K562 (cell line): ENCODE data around the gene ZNF275. TPM values are rescaled to one million over a fixed set of nuclear protein-coding genes. Genes with fewer than 3 reads are reported as not detected.

Source experiments
- ATAC-seq: fragments of 200-7000 bp; cut with Tn5 transposase; 3 replicates; pipeline ENCODE4 v1.9.1; 2020; ENCODE audit warnings: moderate library complexity
- BruUV-seq: library from RNA; stranded (reverse); fragments of 400-500 nt; replicated peaks from 2 replicates; lab custom pipeline; 2021; lab: Mats Ljungman, UMichigan
- CTCF ChIA-PET: fragments of 300-600 bp; formaldehyde crosslinking; extraction: SDS; loops from one replicate; lab custom pipeline; 2021; ENCODE audit warnings: low intra/inter-chr PET ratio; lab: Yijun Ruan, JAX
- POLR2A ChIA-PET: fragments of 300-600, 350-650 bp; sonication (Branson Sonifier 250); formaldehyde crosslinking; extraction: SDS; loops from one replicate; lab custom pipeline; 2021; ENCODE audit warnings: antibody characterized with exemption, inconsistent platforms; lab: Yijun Ruan, JAX
- DNase-seq, 4 experiments: peaks; one replicate each; pipeline versions ENCODE4 v3.0.0 to v3.0.0-alpha.2; 2011 to 2018; ENCODE audit warnings: low spot score in 3 of 4, mixed read lengths in 3 of 4; ENCODE audit errors: extremely low read depth in 1 of 4
- FAIRE-seq: peaks from 2 replicates; lab custom pipeline; 2011; peaks lifted over from hg19 to GRCh38; lab: Jason Lieb, UNC
- H2AFZ ChIP-seq: 2 replicates; pipeline ENCODE4 v1.6.0; 2011; ENCODE audit warnings: low read depth, low read length, control low read depth, inconsistent platforms
- H3K27ac ChIP-seq: fragments of 200-600 bp; 3 replicates; pipeline ENCODE4 v1.8.0; 2011; ENCODE audit warnings: low read depth, mild to moderate bottlenecking, control low read depth, inconsistent platforms, low read length, moderate library complexity, mixed read lengths; ENCODE audit errors: extremely low read depth
- H3K27me3 ChIP-seq, 2 experiments: fragments of 300-600 bp in 1 of 2; 2 replicates in 1 of 2; 3 replicates in 1 of 2; pipeline versions ENCODE4 v1.6.0 to v1.8.0; 2011; ENCODE audit warnings: inconsistent platforms in 2 of 2, low read length in 2 of 2, mild to moderate bottlenecking in 1 of 2, mixed read lengths in 1 of 2, moderate library complexity in 1 of 2; ENCODE audit not compliant: control insufficient read depth in 2 of 2, insufficient read depth in 2 of 2
- H3K36me3 ChIP-seq: fragments of 300-600 bp; 3 replicates; pipeline ENCODE4 v1.8.0; 2011; ENCODE audit warnings: mild to moderate bottlenecking, low read length, inconsistent platforms; ENCODE audit not compliant: control insufficient read depth, insufficient read depth
- H3K4me1 ChIP-seq, 2 experiments: fragments of 200-600 bp in 1 of 2; replicated peaks in 1 of 2; 2 replicates in 1 of 2; 3 replicates in 1 of 2; pipeline versions ENCODE4 v1.5.1 to v1.8.0; 2011; ENCODE audit warnings: inconsistent platforms in 2 of 2, low read length in 2 of 2, mild to moderate bottlenecking in 1 of 2, mixed read lengths in 1 of 2, moderate library complexity in 1 of 2; ENCODE audit not compliant: control insufficient read depth in 2 of 2, insufficient read depth in 2 of 2
- H3K4me2 ChIP-seq: 2 replicates; pipeline ENCODE4 v1.6.1; 2011; ENCODE audit warnings: low read length, control low read depth, inconsistent platforms, mixed read lengths; ENCODE audit not compliant: insufficient read depth
- H3K4me3 ChIP-seq: fragments of 200-600 bp; sonication (generic), shearing (Covaris generic); 2 replicates; pipeline ENCODE4 v1.5.1; 2016; ENCODE audit warnings: control low read depth, inconsistent platforms
- H3K79me2 ChIP-seq: fragments of 200-600 bp; 3 replicates; pipeline ENCODE4 v1.8.0; 2011; ENCODE audit warnings: low read length, inconsistent platforms; ENCODE audit not compliant: control insufficient read depth, insufficient read depth
- H3K9ac ChIP-seq, 2 experiments: 2 replicates each; pipeline versions ENCODE4 v1.6.0 to v1.6.1; 2011; ENCODE audit warnings: low read depth in 2 of 2, low read length in 2 of 2, control low read depth in 1 of 2, inconsistent platforms in 1 of 2, mild to moderate bottlenecking in 1 of 2, mixed read lengths in 1 of 2; ENCODE audit not compliant: insufficient read depth in 1 of 2
- H3K9me1 ChIP-seq: one replicate; pipeline ENCODE4 v1.6.0; 2011; ENCODE audit warnings: inconsistent platforms, mild to moderate bottlenecking, low read length, moderate library complexity; ENCODE audit not compliant: control insufficient read depth, insufficient read depth
- H3K9me3 ChIP-seq: replicated peaks from 2 replicates; pipeline ENCODE4 v1.5.1; 2011; ENCODE audit warnings: low read depth, low read length, inconsistent platforms; ENCODE audit not compliant: control insufficient read depth, insufficient read depth
- H4K20me1 ChIP-seq: replicated peaks from 2 replicates; pipeline ENCODE4 v1.6.1; 2011; ENCODE audit warnings: low read length, inconsistent platforms, mixed read lengths; ENCODE audit not compliant: control insufficient read depth, insufficient read depth
- BCLAF1 ChIP-seq, 2 experiments: fragments of 450-650 bp in 1 of 2; IDR thresholded peaks; 2 replicates each; pipeline ENCODE4 v1.6.1; 2011 to 2017; ENCODE audit warnings: low read depth in 2 of 2, antibody characterized with exemption in 1 of 2, borderline replicate concordance in 1 of 2, low read length in 1 of 2, mild to moderate bottlenecking in 1 of 2, mixed read lengths in 1 of 2; ENCODE audit not compliant: control insufficient read depth in 1 of 2
- ETS2 ChIP-seq: IDR thresholded peaks from 2 replicates; pipeline ENCODE4 v1.6.1; 2016; ENCODE audit warnings: borderline replicate concordance, missing genetic modification characterization, mild to moderate bottlenecking, moderate library complexity, missing compliant biosample characterization; ENCODE audit not compliant: poor library complexity, severe bottlenecking
- SMAD1 ChIP-seq: fragments of 150-350 bp; IDR thresholded peaks from 2 replicates; pipeline ENCODE4 v1.6.1; 2014; ENCODE audit warnings: low read length, low read depth; ENCODE audit not compliant: partially characterized antibody
- USF1 ChIP-seq: sonication (generic); formaldehyde crosslinking; IDR thresholded peaks from 2 replicates; pipeline ENCODE4 v1.9.0; 2022; ENCODE audit warnings: mild to moderate bottlenecking, missing genetic modification reagents
- WGBS: fragments of 100-300 bp; shearing (Covaris generic); methylation state at CpG from one replicate; pipeline ENCODE4 v1.1.6; 2016; ENCODE audit warnings: low coverage, mixed read lengths; ENCODE audit not compliant: insufficient coverage; ENCODE audit errors: missing lambda C conversion rate; 5-methylcytosine and 5-hydroxymethylcytosine counted together
- in situ Hi-C: fragments of 300-500 bp; cut with MboI; formaldehyde crosslinking; loops from 4 replicates; pipeline ENCODE4 v1.15.0; 2018; ENCODE audit warnings: inconsistent platforms, mixed read lengths
- intact Hi-C: fragments of 100-400 bp; cut with micrococcal nuclease; formaldehyde crosslinking; loops from 2 replicates; pipeline ENCODE4 v1.14.2; 2022
- polyA plus RNA-seq, 8 experiments: library from polyadenylated mRNA; depleted of rRNA in 4 of 8; stranded (reverse) in 5 of 8; unstranded in 3 of 8; fragments of >200 nt; fragmentation: Nextera tagmentation in 2 of 8; fragmentation: Illumina TruSeq in 1 of 8; extraction: Ambion mirVana in 2 of 8; extraction: Trizol in 1 of 8; gene quantifications; 2 replicates each; pipeline versions ENCODE4 v1.2.1 to v1.2.3, GENCODE V29; 2011 to 2014; ENCODE audit warnings: inconsistent platforms in 1 of 8, missing spikeins in 1 of 8
- total RNA-seq, 7 experiments: library from RNA; depleted of rRNA in 6 of 7; stranded (reverse); fragments of >200 nt in 6 of 7; fragmentation: Illumina TruSeq in 2 of 7; extraction: Trizol in 2 of 7; gene quantifications; 2 replicates each; pipeline versions ENCODE4 v1.2.1 to v1.2.3, GENCODE V29; 2011 to 2021; ENCODE audit warnings: low replicate concordance in 1 of 7

Gene ZNF275
- total and polyA plus RNA-seq, 9 of the 15 experiments (the other 6 are each of a cell fraction or from before 2014, with no cell fraction given) = 2.1 to 19.1 (median 12.0) TPM

- Histone ChIP-seq H3K9me1 (no peaks in the 10 kb centered on the region), H3K36me3 (no peaks in the 10 kb centered on the region), H4K20me1 (no peaks in the 10 kb centered on the region), H3K4me1 (peaks cover 33% of the 10 kb centered on the region in 2 experiments), H3K27ac (no peak overlapping the region), H3K4me2 (no peak overlapping the region), H3K9me3 (peaks cover 4% of the 10 kb centered on the region; the same call in 1 of the 2 replicates), H3K79me2 (no peaks in the 10 kb centered on the region), H3K27me3 (no peaks in the 10 kb centered on the region), H3K9ac (no peak overlapping the region), H2AFZ (no peak overlapping the region), H3K4me3 (no peak overlapping the region)
- TF ChIP-seq ETS2 (no peak), BCLAF1 (IDR thresholded peaks at IDR 0.05; ENCODE audit: borderline replicate concordance in 1 of 2, control insufficient read depth in 1 of 2, low read depth in 2 of 2, low read length in 1 of 2) (no peak), SMAD1 (no peak), USF1 (no peak)
- CTCF ChIA-PET = no interaction called here
- BruUV-seq = no TSS peak
- FAIRE-seq = no peak
- DNase-seq = no peak
- in situ Hi-C loops = no loop called here
- WGBS = 44% methylated on average over 1 of the region's 3 CpGs
- intact Hi-C loops = no loop called here
- POLR2A ChIA-PET = no interaction called here
- ATAC-seq = no peak
Observed at GRCh38 chrX:153377727-153378126, 43.8 kb downstream of the ZNF275 start.
